Fibroblast of the aortic adventitia (primary cell): ENCODE data around the gene EXOC4. TPM values are rescaled to one million over a fixed set of nuclear protein-coding genes. Genes with fewer than 3 reads are reported as not detected.

ENCODE experiments used
- DNase-seq: peaks from one replicate; pipeline ENCODE4 v3.0.0-alpha.2; 2010; ENCODE audit warnings: low read depth
- H3K4me3 ChIP-seq: 2 replicates; pipeline ENCODE4 v1.5.1; 2011; ENCODE audit warnings: low read depth, mild to moderate bottlenecking, control low read depth, low read length, moderate library complexity
- CTCF ChIP-seq: IDR thresholded peaks from 2 replicates; pipeline ENCODE4 v1.5.1; 2011; ENCODE audit warnings: mild to moderate bottlenecking, low read length, control low read depth, inconsistent platforms; ENCODE audit not compliant: insufficient read depth
- total RNA-seq: library from RNA; depleted of rRNA; stranded (reverse); fragments of >200 nt; gene quantifications from 2 replicates; pipeline ENCODE4 v1.2.3, GENCODE V29; 2012; ENCODE audit warnings: low replicate concordance

The EXOC4 gene
- total RNA-seq, 1 donor: 105 TPM

- no peak for DNase-seq
- no peak for TF ChIP-seq CTCF
- H3K4me3 ChIP-seq: no peak overlapping the region
These were observed 238.4 kb downstream of the EXOC4 start for GRCh38 chr7:133491201-133491691.

- no peak for TF ChIP-seq CTCF
- no peak overlapping the region for H3K4me3 ChIP-seq
- peak; percentile 25 for DNase-seq
These were observed 239.2 kb downstream of the EXOC4 start for GRCh38 chr7:133491846-133492652.

GRCh38 chr7:133497061-133497460 lies 244.2 kb downstream of the EXOC4 start:
- DNase-seq: no peak
- no peak for TF ChIP-seq CTCF
- H3K4me3 ChIP-seq: no peak overlapping the region

- no peak overlapping the region for H3K4me3 ChIP-seq
- DNase-seq: no peak
- TF ChIP-seq CTCF: no peak
These were observed 248.9 kb downstream of the EXOC4 start for GRCh38 chr7:133501771-133502170.

GRCh38 chr7:133502498-133502897 lies 249.6 kb downstream of the EXOC4 start:
- no peak for DNase-seq
- no peak for TF ChIP-seq CTCF
- no peak overlapping the region for H3K4me3 ChIP-seq

- no peak for TF ChIP-seq CTCF
- no peak overlapping the region for H3K4me3 ChIP-seq
These were observed 250.1 kb downstream of the EXOC4 start for GRCh38 chr7:133502972-133503371.

More at GRCh38 chr7:133502972-133503371, 250.1 kb downstream of the EXOC4 start:
- DNase-seq: no peak
